AG04450 (cell line): Measurements from ENCODE around the gene MAGI2. TPM values are rescaled to one million over a fixed set of nuclear protein-coding genes. Genes with fewer than 3 reads are reported as not detected.

ENCODE experiments used
- CTCF ChIA-PET: fragments of 300-600, 350-600 bp; formaldehyde crosslinking; extraction: SDS; loops from one replicate; lab custom pipeline; 2022; ENCODE audit warnings: antibody characterized with exemption, inconsistent platforms; lab: Charles Lee
- POLR2A ChIA-PET: fragments of 350-600 bp; formaldehyde crosslinking; extraction: SDS; loops from one replicate; lab custom pipeline; 2021; ENCODE audit warnings: antibody characterized with exemption, inconsistent platforms; lab: Yijun Ruan, JAX
- DNase-seq: peaks from one replicate; pipeline ENCODE4 v3.0.0-alpha.2; 2011; ENCODE audit warnings: low read depth, low spot score
- H3K27ac ChIP-seq: one replicate; pipeline ENCODE4 v1.5.1; 2012; ENCODE audit warnings: low read depth, low read length, control low read depth
- H3K27me3 ChIP-seq: one replicate; pipeline ENCODE4 v1.6.0; 2012; ENCODE audit warnings: low read length; ENCODE audit not compliant: control insufficient read depth, insufficient read depth
- H3K4me3 ChIP-seq: 2 replicates; pipeline ENCODE4 v1.5.1; 2011; ENCODE audit warnings: mild to moderate bottlenecking, low read depth, low read length, control low read depth
- H3K9me3 ChIP-seq: 2 replicates; pipeline ENCODE4 v1.5.1; 2012; ENCODE audit warnings: low read length; ENCODE audit not compliant: control insufficient read depth, insufficient read depth
- polyA plus RNA-seq: library from polyadenylated mRNA; depleted of rRNA; stranded (reverse); fragments of >200 nt; gene quantifications from 2 replicates; pipeline ENCODE4 v1.2.3, GENCODE V29; 2011
- TF ChIP-seq, protein P1 (sequence below): IDR thresholded peaks from 2 replicates; pipeline ENCODE4 v1.5.1; 2011; ENCODE audit warnings: low read depth, low read length, control low read depth, inconsistent platforms

The MAGI2 gene
- polyA plus RNA-seq, 1 experiment, result 2.3 TPM

DNA sequence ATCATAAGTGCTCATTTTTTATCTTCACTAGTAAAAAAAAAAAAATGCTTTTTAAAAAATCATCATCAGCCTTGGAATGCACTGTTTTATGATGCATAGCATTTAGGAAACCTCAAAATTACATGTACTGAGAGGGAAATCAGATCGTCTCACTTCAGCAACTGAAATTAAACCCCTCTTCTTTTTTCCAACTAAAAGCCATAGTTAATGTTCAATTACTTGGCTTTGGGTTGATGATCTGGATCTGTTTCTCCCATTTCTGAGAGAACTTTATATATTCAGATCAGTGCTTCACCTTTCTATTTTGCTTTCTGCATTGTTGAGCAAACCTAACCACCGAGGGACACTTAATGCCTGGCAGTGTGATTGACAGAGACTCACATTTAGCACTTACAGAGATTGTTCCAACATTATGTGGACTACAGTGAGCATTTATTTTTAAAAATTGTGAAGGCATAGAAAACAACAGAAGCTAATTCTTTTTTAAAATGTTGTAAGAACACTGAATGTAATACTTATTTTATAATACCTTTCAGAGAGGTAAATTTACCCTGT, 976.5 kb downstream of the MAGI2 start:
- H3K9me3 ChIP-seq, result no peaks in the 10 kb centered on the region
- H3K27me3 ChIP-seq, result no peaks in the 10 kb centered on the region
- H3K4me3 ChIP-seq, result no peak overlapping the region
- H3K27ac ChIP-seq, result no peak overlapping the region
- TF ChIP-seq, protein P1, sequence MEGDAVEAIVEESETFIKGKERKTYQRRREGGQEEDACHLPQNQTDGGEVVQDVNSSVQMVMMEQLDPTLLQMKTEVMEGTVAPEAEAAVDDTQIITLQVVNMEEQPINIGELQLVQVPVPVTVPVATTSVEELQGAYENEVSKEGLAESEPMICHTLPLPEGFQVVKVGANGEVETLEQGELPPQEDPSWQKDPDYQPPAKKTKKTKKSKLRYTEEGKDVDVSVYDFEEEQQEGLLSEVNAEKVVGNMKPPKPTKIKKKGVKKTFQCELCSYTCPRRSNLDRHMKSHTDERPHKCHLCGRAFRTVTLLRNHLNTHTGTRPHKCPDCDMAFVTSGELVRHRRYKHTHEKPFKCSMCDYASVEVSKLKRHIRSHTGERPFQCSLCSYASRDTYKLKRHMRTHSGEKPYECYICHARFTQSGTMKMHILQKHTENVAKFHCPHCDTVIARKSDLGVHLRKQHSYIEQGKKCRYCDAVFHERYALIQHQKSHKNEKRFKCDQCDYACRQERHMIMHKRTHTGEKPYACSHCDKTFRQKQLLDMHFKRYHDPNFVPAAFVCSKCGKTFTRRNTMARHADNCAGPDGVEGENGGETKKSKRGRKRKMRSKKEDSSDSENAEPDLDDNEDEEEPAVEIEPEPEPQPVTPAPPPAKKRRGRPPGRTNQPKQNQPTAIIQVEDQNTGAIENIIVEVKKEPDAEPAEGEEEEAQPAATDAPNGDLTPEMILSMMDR, result no peak
- ChIA-PET CTCF (no interaction called here), POLR2A (no interaction called here)
- no peak for DNase-seq

DNA sequence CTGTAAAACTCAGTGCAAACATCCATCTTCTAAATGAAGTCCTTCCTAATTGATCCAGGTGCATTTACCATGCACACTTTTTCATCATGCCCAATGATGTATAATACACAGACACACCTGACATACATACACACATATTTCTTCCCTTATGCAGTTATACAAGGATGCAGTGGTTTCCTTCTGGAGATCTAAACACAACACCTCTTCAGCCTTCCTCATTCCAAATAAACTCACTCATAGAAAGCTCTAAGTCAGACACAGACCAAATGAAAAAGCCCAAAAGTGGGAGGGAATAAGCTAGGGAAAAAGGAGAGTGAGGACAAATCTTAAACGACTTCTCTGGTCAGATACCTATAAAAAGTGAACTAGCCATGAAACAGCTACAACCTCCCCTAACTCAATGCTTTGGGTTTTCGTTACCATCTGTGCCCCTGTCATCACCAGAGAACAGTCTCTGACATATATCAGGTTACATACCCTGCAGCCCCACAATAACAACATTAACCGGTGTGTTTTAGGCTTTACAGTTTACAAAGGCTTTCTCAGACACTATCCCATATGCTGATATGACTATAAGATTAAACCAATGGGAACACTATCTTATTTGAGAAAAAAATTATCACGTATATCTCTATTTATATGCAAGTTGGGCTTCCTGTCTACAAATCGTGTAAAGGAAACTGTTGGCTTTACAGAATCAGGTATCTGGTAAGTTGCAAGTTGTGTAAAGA, 979.7 kb downstream of the MAGI2 start:
- H3K9me3 ChIP-seq, result no peaks in the 10 kb centered on the region
- H3K27ac ChIP-seq, result no peak overlapping the region
- TF ChIP-seq, protein P1, result no peak
- ChIA-PET CTCF (interaction anchor here (1.1 to 1.6 kb wide), 3 partner anchors 37 to 339 kb away, joined by 3 to 5 read pairs (median 3); no protein-coding TSS in a partner anchor), POLR2A (no interaction called here)
- peak; percentile 43 for DNase-seq
- H3K27me3 ChIP-seq, result no peaks in the 10 kb centered on the region
- no peak overlapping the region for H3K4me3 ChIP-seq

DNA sequence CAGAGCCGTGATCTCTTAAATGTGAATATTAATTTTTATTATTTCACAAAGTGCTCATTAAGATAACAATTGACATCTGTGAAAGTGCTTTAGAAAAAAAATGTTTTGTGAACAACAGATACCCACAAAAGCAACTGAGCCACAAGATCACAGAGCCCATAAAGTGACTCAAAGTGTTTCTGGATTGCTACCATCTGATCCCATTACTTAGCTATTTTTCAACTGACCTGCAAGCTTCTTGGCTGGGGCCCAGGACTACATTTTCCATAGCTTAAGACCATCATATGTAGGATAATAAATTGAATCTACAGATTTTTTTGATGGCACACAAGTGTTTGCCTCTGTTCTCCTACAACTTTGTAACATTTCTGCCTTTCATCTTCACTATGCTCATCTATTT, 980.4 kb downstream of the MAGI2 start:
- peak overlapping the region; percentile 71 for H3K27ac ChIP-seq
- peak; percentile 4 for DNase-seq
- TF ChIP-seq, protein P1, result no peak
- H3K9me3 ChIP-seq, result no peaks in the 10 kb centered on the region
- no peak overlapping the region for H3K4me3 ChIP-seq
- no peaks in the 10 kb centered on the region for H3K27me3 ChIP-seq
- CTCF ChIA-PET, result interaction anchor here (1.6 kb wide), 1 partner anchor 338 kb away, joined by 5 read pairs; no protein-coding TSS in a partner anchor
- POLR2A ChIA-PET, result no interaction called here

DNA sequence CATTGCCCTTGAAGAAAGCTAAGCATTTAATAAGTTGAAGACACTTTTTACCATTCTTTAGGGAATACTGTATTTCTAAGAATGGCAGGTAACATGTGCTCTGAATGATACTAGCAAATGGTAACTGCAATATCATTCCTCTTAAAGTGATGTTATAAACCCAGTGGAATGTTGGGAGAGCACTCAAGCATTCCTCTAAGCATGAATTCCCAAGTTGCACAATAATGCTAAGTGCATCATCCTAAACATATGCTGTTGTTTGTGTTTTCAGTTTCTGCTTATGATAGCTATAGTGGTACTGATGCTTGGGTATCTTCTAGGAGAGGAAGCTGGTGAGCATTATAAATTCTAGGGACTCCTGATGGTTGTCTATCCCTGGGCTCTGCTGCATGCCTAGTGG, 980.9 kb downstream of the MAGI2 start:
- DNase-seq, result peak; percentile 69
- TF ChIP-seq, protein P1, result no peak
- ChIA-PET CTCF (interaction anchor here (1.6 kb wide), 1 partner anchor 338 kb away, joined by 5 read pairs; no protein-coding TSS in a partner anchor), POLR2A (no interaction called here)
- Histone ChIP-seq H3K27ac (peak overlapping the region; percentile 71), H3K4me3 (no peak overlapping the region), H3K9me3 (no peaks in the 10 kb centered on the region), H3K27me3 (no peaks in the 10 kb centered on the region)

DNA sequence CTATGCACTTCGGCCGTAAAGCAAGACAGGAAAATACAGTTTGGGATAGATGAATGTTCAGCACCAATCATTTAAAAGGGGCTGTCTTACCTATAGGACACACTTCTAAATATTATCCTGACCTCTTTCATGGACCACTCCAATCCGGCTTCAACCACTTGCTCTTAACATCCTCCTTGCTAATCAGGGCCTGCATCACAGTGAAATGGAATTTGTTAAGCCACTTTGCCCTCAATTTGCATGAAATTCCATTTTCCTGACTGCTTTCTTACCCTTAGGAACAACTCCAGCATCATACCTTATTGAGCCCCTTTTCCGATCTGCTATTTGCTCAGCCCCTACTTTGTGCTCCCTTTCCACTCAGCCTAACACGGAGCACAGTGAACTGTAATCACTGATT, 987.6 kb downstream of the MAGI2 start:
- POLR2A ChIA-PET, result no interaction called here
- H3K27me3 ChIP-seq, result no peaks in the 10 kb centered on the region
- no peak for DNase-seq
- TF ChIP-seq, protein P1, result no peak
- no peak overlapping the region for H3K4me3 ChIP-seq
- no peak overlapping the region for H3K27ac ChIP-seq
- CTCF ChIA-PET, result no interaction called here
- H3K9me3 ChIP-seq, result no peaks in the 10 kb centered on the region
